Cortex of kidney (tissue), 1 donor: ENCODE data around the gene GPR25.
"Not testable (repeated sequence)": the region's sequence is repeated elsewhere in the genome, so short reads cannot be mapped to it uniquely, and the experiment has no call there.

Experiments used
- DNase-seq: peaks from one replicate; lab custom pipeline; 2025; lab: John Stamatoyannopoulos, UW

GPR25 gene

GRCh38 chr1:200895443-200895789, 22.6 kb downstream of the GPR25 start:
- no peak for DNase-seq

GRCh38 chr1:200895801-200896530, 23.2 kb downstream of the GPR25 start:
- no peak for DNase-seq

DNA sequence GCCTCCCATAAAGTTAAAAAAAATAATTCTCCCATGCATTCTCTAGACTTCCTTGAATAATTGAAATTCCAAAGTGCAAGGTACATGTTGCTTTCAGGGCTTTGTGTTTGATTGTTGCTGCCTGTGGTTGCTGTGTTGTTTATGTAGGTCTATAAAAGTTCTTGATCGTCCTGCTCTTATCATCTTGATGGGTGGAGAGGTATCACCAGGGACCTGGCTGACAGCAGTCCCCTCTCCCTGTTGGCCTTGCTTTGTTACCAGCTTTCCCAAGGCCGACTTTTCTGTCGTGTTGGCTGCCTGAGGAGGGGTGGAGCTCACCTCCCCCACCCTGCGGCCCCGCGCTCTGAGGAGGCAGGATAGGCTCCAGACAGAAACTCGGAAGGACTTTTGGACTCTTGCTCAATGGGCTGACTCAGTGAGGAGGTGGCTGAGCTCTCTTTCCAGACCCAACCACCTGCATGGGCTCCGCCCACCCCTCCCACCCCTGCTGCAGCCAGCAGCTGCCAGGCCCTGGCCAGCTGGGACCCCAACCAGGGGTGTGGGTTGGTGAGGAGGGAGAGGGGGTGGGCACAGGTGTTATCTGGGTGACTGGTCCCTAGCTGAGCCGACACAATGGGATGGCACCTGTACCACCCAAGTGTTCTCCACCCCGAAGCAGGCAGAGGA, 23.9 kb downstream of the GPR25 start:
- DNase-seq, result no peak

GRCh38 chr1:200897259-200897658, 24.5 kb downstream of the GPR25 start:
- no peak for DNase-seq

DNA sequence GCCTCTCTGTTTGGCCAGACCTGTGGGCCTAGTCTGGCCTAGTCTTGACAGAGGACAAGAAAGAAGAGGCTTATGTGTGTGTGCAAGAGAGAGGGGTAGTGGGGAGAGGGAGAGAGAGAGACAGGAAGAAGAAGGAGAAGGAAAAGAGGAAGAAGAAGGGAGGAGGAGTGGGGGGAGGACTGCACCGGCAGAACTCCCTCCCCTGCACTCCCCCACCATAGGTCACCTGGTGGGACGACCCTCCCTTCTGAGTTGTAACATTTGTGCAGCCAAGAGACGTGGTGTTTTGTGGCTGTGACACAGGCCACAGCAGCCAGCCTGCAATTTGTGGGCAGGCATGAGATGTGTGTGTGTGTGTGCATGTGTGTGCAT, 26.2 kb downstream of the GPR25 start:
- no peak for DNase-seq

- no peak for DNase-seq
Measured at GRCh38 chr1:200899451-200899915, 26.7 kb downstream of the GPR25 start.

- no peak for DNase-seq
Measured at GRCh38 chr1:200899954-200900867, 27.4 kb downstream of the GPR25 start.

DNA sequence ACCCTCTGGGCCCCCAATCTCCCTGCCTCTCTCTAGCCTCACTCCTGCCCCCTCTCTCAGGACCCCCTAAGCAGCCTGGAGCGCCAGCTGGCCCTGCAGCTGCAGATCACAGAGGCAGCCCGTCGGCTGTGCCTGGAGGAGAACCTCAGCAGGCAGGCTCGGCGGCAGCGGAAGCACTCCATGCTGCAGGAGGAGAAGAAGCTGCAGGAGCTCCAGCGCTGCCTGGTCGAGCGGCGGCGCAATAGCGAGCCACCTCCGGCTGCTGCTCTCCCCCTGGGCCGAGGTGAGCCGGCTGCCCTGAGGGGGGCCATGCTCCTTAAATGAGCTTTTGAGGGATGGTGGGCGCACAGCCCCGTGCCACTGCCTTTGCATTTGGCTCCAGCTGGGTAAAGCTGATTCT, 28.1 kb downstream of the GPR25 start:
- DNase-seq, result no peak

DNA sequence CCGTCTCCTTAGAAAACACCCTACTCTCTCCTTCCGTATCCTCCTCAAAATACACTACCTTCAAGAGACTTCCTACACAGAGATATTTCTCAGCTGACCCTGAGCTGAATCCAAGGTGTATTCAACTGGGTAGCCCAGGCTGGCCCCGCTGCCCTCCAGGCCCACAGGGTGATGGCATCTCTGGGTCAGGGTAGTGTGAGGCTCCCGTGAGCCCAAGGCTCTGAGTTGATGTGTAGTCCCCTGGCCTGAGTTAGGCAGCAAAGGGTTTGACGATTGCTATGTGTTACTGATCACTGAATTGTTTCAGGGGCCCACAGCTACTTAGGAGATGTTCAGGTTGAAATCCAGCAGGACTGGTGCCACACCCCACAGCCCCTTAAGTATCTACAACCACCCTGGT, 28.6 kb downstream of the GPR25 start:
- no peak for DNase-seq

DNA sequence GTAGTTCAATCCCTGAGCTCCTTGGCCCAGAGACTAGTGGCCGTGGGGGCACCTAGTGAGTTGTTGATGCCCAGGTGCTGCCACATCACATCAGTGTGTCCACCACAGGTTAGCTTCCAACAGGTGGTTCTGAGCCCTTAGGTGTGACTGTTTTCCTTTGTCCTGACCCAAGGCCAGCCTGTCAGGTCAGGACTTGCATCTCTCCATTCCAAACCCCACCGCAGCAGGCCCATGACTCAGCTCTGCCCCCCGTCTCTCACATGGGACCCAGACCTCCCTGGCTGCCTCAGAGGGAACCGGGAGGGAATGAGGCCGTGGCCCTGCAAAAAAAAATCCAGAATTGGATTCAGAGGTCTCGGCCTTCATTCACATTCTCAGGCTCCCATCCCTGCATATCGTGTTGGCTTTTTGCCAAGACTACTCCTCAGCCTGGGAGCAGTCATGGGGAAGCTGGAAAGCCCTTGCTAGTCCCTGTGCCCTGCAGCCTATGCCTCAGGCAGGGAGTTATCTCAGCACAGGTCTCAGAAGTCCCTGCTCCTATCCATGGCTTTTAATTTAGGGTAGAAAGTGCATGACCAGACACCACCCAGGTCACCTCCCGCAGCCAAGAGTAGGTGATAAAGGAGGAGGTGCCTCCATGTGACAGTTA, 29.1 kb downstream of the GPR25 start:
- no peak for DNase-seq

DNA sequence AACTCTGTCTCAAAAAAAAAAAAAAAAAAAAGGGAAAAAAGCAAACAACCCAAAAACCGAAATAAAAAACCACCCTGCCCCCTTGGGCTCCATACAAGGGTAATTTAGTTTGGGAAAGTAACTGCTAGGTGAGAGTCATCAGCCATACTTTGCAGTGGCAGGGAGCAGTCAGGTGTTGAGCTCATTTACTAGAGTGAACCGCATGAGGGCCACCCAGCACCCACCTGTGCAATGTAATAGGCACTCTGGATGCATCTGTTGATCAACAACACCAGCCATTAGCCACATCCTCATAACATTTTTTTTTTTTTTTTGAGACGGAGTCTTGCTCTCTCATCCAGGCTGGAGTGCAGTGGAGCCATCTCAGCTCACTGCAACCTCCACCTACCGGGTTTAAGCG, 31.0 kb downstream of the GPR25 start:
- no peak for DNase-seq

GRCh38 chr1:200904772-200905171, 32.0 kb downstream of the GPR25 start:
- no peak for DNase-seq

- DNase-seq, result no peak
Measured at GRCh38 chr1:200905411-200906052, 32.8 kb downstream of the GPR25 start.

- DNase-seq, result no peak
Measured at GRCh38 chr1:200906491-200906890, 33.7 kb downstream of the GPR25 start.

DNA sequence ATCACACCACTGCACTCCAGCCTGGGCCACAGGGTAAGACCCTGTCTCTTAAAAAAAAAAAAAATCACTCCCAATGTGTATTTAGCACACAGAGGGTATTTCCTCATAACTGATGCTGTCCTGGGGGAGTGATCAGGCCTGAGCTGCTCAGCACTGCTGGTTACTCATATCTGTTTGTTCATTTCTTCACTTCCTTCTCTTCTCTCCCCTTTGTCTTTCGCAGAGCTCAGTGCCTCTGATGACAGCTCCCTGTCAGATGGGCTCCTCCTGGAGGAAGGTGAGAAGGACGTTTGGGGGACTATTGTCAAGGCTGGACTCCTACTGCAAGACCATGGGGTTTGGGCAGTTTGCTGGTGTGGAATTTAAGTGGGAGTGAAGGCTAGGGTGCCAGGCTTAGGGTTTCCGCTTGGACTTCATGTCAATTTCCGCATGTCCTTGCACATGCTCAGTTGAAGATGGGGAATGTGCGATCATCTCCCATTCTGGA, 34.9 kb downstream of the GPR25 start:
- no peak for DNase-seq

GRCh38 chr1:200908191-200908868, 35.5 kb downstream of the GPR25 start:
- DNase-seq, result no peak

DNA sequence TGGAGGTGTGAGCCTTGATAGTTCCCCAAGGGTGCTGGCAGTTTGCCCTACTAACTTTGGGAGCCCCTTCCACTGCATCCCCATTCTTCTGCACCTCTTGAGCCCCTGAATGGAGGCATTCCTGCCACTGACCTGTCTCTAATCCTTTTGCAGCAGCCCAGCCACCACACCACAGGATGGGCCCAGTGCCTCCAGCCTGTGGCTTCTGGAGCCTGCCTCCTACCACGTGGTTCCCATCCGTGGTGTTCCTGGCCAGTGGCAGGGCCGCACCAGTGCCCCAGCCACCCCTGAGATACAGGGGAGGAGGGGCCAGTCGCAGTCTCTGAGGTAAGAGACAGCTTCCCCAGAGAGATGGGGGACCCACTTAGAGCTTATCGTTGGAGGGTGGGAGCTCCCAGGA, 36.3 kb downstream of the GPR25 start:
- no peak for DNase-seq

GRCh38 chr1:200909757-200910239, 37.0 kb downstream of the GPR25 start:
- no peak for DNase-seq

GRCh38 chr1:200911361-200911760, 38.6 kb downstream of the GPR25 start:
- DNase-seq, result no peak

GRCh38 chr1:200911936-200912335, 39.2 kb downstream of the GPR25 start:
- not testable (repeated sequence) for DNase-seq
